NCI-H1694 treated with DMSO at 0.1 percent for 48 hours (cell line): ENCODE results near the gene MT1X.

Source experiments
- DNase-seq: peaks from one replicate; lab custom pipeline; 2025; lab: John Stamatoyannopoulos, UW

MT1X gene

DNA sequence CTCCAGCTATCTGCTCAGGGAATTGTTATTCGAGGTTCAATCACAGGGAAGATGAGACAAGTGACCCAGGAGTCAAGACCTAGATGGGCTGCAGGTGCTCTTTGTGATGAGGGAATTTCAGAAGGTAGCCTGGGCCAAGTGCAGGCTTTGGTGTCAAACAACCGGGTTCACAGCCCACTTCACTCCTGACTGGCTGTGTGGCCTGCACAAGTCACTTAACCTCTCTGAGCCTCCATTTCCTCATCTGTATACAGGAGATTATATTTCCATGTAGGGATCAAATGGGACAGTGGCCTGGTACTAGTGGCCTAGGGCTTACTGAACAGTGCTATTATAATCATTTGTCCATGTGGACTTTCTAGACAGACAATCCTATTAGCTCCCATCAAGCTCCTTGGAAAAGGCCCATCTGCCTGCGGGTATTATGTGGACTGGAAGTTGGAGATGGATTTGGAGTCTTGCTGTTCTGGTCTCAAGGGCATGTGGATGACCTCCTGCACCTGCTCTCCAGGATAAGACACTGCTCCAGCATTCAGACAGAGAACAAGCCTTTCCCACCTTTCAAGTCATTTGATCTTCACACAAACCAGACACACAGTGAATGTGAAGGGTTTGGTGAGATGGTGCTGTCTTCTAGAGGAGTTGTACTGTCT, 3.1 kb upstream of the MT1X start:
- no peak for DNase-seq

DNA sequence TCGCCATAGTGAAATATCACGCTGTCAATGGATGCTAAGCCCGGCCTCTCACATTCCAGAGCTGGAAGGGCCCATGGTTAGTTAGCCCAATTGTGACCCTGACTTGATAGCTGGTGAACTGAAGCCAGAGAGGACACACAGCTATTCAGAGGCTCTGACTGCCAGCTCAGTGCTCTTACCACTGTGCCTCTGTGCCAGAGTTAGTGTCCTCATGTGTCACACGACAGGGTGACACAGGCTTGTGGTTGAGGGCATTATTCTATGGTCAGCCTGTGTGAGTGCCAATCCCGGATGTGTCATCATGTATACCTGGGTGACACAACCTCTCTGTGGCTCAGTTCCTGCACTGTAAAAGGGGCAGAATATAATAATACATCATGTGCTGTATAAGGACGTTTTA, 2.5 kb upstream of the MT1X start:
- DNase-seq: no peak

DNA sequence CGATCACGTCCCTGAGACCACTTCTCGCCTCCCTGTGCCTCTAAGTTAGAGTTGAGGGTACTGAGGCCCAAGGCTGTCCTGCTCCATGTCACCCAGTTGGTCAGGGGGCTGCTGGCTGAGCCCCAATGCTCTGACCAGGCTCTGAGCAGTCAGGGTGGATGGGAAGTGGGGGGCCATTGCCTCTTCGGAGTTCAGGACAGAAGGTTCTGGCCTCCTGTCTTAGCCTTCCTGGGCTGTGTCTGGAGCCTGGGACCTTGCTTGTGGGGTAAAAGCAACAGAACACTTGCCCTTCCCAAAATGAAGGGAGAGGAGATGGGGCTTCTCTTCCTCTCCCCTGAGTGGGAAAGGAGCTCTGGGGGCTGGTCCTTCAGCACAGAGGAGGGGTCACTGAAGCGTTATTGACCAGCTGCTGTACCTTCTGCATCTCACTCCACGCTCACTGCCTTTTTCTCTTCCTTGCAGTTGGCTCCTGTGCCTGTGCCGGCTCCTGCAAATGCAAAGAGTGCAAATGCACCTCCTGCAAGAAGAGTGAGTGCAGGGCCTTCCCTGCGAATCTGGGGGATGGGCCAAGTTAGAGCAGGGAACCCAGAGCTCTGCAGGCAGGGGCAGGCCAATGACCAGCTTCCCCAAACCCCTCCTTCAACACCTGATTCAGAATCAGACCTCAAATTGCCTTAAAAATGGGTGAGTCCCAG, 580 bp downstream of the MT1X start:
- DNase-seq: peak; percentile 17

DNA sequence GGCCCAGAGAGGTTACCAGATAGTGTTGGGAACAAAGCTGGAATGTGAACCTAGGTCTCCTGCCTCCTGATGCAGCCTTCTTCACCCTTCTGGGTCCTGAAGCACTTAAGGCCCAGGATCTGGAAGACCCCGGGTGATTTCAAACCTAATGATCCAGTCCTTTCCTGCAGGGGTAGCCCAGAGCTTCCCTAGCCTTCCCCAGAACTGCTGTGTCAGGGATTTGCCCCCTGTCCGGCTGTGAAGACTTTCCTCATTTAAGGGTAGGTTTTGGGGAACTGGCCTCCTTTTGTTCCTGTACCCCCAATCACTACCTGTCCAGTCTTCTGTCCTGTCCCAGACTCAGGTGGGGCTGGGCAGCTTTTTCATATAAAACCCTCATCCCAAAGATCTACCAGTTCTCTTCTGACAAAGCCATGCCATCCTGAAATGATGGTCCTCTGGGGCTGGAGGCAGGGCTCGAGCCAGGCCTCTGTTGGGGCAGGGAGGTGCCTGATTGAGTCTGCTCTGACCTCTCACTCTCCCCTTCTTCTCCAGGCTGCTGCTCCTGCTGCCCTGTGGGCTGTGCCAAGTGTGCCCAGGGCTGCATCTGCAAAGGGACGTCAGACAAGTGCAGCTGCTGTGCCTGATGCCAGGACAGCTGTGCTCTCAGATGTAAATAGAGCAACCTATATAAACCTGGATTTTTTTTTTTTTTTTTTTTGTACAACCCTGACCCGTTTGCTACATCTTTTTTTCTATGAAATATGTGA, 1.3 kb downstream of the MT1X start:
- DNase-seq: no peak

DNA sequence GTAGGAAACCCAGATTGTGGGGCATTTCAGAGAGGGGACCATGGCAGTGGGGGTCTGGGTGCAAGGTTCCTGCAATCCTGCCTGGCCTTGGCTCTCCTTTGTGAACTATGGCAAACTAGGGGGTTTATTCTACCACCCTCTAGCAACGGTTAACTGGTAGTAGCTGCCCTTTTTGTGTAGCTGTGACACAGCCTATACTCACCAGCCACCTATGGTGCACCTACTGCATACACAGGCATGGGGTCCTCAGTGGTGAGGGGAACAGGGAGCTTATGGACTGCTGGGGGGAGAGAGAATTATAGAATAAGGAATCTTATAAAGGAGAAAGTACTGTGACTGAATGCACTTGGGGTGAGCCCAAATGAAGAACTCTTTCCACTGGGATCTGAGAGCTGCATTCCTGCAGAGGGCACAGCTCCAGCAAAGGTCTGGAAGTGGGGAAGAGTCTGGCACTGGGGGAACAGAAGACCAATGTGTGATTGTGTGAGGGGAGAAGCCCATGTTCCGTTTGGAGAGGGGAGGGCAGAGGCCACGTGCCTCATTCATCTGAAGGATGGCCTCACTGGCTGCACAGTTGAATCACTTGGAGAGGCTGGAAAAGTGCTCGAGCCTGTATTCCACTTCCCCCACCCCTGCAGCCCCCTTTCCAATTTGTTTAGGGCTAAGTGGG, 2.1 kb downstream of the MT1X start:
- no peak for DNase-seq

DNA sequence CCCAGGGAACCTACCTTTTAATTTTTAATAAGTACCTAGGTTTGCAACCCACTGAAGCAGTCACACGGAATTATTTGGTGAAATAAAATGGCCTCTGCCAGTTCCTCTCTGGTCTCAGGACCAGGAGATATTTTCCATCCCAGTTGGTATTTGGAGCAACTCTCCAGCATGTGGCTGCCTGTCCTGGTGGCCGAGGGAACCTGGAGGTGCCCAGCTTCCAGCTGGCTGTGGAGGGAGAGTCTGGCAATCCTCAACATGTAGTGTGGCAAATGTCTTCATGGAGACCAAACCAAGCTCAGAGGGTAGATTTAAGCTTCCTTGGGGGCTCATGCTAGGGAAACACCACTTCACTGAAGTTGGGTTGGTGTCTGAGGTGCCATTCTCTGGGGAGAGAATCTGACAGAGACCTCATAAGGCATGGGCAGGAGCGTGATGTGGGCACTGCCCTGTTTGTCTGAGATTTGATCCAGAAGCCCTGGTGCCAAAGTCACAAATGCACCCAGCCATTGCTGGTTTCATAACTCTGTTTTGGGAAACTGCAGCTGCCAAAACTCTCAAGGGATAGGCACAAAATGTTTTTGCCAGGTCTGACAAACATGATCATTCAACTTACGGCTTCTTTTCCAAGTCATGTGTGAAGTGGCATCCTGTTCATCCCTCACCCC, 2.8 kb downstream of the MT1X start:
- no peak for DNase-seq

DNA sequence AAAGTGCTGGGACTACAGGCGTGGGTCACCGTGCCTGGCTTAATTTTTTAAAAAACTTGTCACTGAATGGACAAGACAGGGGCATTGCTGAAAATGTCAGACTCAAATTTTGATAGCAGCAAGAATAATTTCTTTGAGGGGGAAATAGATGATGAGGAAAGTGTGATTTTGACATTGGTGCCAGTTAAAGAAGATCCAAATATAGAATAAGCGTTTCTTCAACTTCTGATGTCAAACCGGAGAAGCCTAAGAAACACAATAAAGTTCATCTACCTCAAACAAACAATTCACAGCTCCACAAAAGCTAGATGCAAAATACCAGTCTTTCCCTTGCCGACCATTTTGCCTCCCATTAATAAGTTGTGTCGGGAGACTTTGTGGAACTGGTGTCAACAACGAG, 4.5 kb downstream of the MT1X start:
- no peak for DNase-seq

DNA sequence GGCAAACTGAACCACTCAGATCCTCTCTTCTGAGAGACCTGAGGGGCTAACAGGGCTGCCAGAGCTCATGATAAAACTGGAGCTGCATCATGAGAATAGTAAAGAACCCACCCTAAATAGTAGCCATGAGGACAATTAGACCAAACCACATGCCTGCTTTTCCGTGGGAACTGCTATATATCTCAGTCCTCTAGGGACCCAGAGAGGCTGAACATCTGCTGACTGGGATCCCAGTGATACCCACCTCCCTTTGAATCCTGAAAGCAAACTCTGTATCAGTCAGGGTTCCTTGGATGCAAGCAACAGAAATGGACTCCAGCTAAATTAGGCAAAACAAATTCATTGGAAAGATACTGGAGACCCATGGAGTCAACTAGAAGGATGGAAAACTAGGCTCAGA, 6.5 kb downstream of the MT1X start:
- no peak for DNase-seq

DNA sequence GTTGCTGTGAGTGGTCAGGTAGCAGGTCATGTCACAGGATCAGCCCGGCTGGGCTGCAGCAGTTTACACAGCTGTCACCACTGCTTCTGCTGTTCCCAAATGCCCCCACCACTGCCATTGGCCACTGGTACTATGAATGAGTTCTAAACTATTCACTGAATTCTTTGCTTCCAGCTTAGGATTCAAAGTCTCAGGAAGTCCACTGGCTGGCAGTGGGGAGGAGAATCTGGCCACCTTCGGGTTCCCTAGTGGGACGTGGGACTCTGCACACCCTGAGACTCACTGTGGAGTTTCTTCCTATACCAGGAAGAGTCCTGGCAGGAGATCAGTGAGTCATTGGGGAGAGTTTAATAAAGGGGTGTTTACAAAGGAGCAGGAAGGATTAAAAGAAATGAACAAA, 6.9 kb downstream of the MT1X start:
- DNase-seq: no peak

DNA sequence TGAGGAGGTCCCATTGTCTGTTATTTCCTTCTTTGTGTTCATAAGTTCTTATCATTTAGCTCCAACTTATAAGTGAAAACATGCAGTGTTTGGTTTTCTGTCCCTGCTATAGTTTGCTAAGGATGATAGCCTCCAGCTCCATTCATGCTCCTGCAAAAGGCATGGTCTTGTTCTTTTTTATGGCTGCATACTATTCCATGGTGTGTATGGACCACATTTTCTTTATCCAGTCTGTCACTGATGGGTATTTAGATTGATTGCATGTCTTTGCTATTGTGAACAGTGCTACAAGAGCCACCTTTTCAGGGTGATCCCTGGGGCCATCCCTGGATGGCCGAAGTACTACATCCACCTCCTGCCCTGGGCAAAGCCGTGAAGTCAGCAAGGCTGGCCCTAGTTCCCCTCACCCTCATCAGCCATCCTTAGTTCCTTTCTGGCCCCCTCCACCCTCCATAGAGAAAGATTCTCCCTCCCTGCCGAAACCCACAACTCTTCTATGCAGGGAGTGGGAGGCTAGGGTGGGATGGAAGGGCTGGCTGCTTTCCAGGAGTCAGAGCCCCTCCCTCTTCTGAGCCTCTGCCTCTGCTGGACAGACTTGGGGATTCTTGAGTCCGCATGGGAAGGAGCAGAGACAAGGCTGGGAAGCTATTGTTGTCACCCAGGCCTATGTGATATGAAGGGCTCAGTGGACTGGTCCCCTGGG, 8.3 kb downstream of the MT1X start:
- DNase-seq: no peak

DNA sequence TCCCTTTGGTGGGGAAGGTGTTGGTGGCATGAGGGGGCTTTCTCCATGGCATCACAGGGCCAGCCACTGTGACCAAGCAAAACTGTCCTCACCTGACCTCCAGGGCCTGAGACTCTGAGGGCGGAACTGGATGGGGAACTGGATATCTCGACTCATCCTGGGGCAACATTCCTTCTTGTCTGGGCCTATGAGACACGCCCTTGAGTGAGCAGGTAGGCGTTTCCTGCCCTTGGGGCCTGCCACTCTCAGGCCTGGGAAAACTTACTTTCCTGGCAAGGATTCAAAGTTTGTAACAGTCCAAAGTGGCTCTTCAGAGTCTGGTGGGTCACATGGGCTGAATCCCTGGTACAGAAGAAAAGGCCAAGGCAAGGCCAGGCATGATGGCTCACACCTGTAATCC, 9.6 kb downstream of the MT1X start:
- DNase-seq: no peak

DNA sequence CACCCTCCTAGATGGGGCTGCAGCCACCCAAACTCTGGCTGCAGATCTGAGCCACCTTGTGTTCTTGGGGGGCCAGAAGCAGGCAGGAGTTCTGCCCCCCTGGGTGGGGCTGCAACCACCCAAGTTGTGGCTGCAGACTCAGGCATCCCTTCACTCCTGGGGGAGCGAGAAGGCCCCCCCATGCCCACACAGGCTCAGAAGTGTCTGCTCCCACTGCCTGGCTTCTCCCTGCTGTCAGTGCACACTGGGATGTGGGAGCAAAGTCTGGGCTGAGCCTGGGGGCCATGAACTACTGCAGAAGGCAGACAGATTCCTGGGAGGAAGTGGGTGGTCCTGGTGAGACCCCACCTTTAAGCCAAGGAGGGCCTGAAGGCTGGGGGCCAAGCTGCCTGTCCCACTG, 13.0 kb downstream of the MT1X start:
- no peak for DNase-seq

DNA sequence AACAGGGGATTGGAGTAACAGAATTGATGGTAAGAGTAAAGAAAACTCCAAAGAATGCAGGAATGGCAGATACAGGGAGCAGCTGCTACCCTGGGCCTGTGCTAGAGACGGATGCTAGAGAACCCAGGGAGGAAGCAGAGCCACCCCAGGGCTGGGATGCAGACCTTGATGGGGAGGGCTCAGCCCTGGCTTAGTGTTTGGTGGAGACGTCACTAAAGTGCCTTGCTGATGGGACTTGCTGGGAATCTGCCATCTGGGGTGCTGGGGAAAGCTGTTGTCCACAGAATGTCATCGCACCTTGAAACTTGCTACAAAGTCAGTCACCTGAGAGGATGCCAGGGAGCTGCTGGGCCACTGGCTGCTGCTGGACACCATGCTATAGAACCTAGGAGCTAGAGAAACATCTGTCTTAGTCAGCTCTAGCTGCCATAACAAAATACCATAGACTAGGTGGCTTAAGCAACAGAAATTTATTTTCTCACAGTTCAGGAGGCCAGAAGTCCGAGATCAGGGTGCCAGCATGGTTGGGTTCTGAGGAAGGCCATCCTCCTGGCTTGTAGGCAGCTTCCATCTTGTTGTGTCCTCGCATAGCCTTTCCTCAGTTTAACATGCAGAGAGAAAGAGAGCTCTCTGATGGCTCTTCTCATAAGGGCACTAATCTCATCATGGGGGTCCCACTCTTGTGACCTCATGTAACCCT, 15.3 kb downstream of the MT1X start:
- DNase-seq: no peak

DNA sequence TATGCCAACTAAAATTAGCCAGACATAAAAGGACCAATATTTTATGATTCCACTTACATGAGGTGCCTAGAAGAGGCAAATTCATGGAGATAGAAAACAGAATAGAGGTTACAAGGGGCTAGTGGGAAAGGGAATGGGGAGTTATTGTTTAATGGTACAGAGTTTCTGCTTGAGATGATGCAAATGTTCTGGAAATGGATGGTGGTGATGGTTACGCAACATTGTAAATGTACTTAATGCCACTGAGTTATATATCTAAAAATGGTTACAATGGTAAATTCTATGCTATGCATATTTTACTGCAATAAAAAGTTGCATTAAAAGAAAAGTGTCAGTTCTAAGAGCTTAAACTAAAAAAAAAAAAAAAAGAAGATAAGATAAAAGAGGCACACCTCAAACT, 17.9 kb downstream of the MT1X start:
- no peak for DNase-seq

DNA sequence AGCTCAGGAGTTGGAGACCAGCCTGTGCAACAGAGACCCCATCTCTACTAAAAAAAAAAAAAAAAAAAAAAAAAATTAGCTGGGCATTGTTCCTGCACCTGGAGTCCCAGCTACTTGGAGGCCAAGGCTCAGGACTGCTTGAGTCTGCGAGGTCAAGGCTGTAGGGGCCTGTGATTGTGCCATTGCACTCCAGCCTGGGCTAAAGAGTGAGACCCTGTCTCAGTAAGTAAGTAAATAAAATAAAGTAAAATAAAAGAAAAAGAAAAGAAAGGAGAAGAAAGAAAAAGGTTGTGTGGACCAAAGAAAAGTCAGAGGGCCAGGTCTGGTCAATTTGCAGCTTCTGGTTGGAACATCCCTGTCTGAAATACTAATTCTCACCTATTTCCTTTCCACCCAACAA, 18.4 kb downstream of the MT1X start:
- DNase-seq: no peak

DNA sequence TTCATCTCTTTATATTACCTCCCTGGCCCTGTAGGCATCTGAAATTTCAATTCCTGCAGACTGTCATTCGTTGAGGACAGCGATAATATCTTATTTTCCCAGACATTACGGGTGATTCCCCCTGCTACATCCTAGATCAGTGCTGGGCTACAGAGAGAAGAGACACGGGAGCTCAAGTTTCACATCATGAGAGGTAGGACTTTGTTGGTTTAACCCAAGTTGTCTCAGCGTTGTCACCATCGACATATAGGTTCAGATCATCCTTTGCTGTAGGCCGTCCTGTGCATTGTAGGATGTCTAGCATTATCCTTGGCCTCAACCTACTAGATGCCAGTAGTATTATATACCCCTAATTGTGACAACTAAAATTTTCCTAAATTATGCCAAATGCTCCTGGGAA, 19.3 kb downstream of the MT1X start:
- no peak for DNase-seq

DNA sequence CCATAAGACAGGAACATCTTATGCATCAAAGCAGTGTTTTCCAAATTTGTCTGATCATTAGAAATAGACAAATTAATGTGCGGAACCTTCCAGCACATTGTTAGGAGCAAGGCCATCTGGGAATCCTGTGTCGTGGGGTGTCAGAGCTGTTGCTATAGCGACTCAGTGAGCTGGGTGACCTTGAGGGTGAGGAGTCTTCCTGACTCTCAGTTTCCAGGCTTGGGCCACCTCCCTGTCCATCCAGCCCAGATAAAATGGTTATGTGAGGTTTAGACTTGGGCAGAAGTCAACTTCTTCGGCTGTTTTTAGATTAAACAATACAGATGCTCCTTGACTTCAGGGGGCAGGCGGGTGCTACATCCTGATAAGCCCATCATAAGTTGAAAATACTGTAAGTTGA, 20.6 kb downstream of the MT1X start:
- DNase-seq: no peak

DNA sequence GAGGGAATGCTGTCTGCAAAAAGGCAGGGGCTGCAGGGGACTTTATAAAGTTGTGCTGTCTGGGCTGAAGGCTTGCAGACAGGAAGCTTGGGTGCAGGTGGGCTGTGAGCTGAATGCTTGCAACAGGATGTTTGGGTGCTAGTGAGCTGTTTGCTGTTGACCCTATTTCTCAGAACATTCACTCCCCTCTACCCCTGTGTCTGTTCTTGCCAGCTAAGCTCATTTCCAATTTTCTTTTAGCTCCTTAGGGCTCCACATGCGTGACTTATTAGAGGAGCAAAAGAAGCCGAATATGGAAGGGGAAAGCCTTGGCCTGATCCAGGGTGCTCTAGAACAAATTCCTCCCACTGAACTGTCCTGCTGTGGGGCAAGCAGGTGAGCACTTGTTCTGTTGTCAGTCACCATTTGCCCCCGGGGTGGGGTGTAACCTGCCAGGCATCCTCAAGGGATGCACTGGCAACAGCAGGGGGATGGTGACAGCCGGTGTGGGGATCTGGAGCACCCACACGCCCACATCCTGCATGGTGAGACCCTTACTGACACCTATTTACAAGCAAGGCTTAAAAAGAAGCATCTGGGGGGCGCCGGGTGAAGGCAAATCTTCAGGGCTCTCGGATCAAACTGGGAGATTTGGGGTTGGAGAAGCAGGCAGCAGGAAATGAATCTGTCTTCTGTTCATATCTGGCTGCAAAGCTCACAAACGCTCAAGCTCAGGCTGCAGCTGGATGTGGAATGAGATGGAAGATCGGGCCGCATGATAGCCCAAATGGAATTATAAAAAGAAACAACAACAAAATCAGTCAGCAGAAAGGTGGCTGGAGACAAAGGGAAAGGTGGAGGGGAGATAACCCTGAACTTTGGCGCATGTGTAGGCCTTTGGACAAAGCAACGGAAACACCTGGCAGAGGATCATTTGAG, 26.5 kb downstream of the MT1X start:
- DNase-seq: no peak

DNA sequence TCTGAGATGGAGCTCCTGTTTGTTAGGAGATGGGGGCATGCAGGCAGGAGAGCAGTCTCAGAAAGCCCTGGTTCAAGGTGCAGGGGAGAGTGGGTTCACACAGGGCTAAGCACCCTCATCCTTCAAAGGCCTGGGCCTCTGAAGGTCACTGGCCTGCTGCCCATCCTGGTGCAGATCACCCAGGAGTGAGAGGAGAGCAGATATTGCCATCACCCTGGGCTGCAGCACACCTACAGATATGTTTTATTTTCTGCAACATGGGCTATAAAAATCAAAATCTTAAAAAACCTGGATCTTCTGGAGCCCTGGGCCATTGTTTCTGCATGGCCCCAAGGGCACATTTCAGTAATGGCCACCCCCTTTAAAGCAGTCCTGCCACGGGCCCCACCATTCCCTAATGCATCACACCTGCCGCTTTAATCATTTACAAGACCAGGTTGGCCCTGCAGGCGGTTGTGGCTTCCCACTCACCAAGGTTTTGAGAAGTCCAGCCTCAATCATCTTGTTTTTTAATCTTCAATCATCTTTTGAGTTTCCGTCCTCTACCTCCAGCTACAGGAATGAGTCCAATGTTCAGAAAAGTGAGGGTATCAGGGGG, 27.3 kb downstream of the MT1X start:
- DNase-seq: no peak
